Measurements from ENCODE around the gene UQCC2. TPM values are rescaled to one million over a fixed set of nuclear protein-coding genes. Genes with fewer than 3 reads are reported as not detected.

The UQCC2 gene
- 36.4 and 48.7 TPM in 2 replicates for total RNA-seq (2014; rRNA removed)
- 288 TPM for polyA plus RNA-seq (2012)

DNA sequence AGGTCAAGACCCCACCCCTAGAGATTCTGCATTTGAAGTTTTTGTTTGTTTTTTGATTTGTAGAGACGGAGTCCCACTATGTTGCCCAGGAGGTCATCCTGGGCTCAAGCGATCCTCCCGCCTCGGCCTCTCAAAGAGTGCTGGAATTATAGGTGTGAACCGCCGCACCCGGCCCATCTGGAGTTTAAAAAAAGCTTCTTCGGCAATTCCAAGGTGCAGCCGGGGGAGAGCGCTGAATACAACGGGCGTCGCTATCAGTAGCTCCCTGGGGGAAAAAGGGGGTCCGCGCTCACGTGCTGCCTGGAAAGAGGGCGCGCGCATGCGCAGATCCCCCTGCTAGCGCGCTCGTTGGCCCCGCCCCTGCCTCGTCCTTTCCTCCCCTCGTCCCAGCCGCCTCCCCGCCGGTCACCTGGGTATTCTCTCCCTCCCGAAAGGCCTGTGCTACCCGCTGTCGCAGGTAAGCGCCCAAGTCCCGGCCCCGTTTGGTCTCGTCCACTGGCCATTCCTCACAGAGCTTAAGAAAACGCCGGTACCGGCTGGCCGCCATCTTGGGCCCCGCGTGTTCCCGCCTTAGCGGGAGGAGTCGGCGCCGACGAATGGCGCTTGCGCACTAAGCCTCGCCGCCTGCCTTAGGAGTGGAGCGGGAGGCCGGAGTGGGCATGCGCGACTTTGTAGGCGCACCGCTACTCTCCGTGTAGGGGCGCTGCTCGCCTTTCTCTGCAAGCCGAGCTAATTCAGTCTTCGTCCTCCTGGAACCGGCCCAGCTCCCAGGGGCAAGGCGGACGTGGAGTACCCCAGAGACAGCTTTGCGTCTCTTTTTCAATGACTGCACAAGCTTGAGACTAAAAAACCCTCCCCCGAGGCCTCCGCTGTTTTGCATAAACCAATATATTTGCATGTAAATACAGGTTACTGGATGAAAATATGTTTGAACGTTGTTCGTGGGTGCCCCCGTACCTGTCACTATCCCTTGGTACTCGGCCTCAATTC, at the start of gene UQCC2:
UQCC2 (minus strand) TSS at position 561 of the 990 bp plus-strand sequence; CDS start at position 547, 14 bp downstream.
- peak; percentile 93 for DNase-seq (ENCODE audit: low read depth)

DNA sequence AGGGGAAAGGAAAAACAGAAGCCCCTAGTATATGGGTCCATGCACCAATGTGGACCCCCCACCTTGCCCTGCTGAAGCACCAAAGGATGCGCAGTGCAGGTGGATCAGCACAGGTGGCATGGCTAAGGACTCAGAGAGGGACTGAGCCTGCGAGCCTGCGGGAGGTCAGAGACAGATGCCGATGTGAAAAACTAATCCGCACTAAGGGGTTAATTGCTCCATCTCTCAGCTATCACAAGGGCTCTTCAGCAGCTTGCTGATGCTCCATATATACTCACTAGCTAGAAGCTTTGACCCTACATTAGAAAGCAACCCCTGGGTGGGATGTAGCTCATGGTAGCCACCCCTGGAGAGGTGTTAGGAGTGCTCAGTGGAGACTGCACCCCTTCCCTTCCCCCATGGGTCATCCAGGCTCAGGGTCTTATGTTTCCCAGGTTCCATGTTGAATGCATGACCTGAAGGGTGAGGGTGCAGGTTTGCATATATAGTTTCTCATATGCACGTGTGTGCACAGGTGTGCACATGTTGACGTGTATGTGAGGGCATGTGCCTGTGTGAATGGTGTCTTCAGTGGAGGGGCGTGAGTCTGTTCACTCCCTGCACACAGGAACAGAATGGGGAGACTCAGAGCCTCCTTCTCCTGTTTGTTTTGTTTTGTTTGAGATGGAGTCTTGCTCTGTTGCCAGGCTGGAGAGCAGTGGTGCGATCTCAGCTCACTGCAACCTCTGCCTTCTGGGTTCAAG, 48.6 kb upstream of the UQCC2 start:
- DNase-seq (ENCODE audit: low read depth) = no peak

DNA sequence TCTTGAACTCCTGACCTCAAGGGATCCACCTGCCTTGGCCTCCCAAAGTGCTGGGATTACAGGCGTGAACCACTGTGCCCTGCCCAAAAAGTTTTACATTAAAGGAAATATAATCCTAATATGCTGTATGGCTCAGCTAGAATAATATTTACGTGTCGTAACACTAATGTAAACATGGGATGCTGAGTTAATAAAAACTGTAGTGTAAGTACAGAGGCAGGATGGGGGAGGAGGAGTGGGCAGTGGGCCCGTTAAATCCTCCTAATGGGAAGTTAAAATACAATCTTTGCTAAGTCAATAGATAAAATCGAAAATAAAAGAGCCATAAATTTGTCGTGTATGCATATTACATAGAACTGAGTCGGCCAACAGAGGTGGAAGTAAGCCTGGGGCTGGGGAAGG, 47.3 kb upstream of the UQCC2 start:
- no peak for DNase-seq (ENCODE audit: low read depth)

DNA sequence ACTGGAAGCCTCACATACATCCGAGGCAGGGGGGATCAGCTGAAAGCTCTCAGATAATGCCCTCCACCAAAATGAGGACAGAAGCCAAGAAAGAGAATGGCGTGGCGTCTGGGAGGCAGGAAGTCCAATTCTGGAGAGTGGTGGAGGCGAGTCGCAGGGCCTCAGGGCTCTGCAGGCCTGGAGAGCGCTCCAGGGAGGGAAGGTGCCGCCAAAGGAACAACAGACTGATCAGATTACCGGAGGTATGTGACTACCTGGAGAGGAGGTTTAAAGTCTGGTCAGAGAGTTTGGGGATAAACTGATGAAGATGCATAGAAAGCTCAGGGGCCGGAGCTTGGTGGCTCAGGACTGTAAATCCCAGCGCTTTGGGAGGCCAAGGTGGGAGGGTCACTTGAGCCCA, 46.4 kb upstream of the UQCC2 start:
- DNase-seq (ENCODE audit: low read depth) = no peak

DNA sequence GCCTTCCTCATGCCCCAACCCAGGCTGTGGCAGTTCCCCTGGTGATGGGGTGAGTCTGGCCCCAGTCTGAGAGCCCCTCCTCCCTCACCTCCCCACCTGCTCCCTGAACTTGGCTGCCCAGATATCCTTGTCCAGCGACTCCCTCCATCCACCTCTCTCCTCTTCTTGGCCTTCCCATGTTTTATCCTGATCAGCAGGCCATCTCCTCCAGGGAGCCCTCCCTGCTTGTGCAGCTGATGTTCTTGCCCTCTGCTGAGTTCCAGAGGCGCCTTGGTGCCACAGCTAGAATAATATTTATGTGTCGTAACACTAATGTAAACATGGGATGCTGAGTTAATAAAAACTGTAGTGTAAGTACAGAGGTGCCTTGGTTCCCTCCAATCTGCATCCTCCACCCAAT, 45.6 kb upstream of the UQCC2 start:
- DNase-seq (ENCODE audit: low read depth) = no peak

DNA sequence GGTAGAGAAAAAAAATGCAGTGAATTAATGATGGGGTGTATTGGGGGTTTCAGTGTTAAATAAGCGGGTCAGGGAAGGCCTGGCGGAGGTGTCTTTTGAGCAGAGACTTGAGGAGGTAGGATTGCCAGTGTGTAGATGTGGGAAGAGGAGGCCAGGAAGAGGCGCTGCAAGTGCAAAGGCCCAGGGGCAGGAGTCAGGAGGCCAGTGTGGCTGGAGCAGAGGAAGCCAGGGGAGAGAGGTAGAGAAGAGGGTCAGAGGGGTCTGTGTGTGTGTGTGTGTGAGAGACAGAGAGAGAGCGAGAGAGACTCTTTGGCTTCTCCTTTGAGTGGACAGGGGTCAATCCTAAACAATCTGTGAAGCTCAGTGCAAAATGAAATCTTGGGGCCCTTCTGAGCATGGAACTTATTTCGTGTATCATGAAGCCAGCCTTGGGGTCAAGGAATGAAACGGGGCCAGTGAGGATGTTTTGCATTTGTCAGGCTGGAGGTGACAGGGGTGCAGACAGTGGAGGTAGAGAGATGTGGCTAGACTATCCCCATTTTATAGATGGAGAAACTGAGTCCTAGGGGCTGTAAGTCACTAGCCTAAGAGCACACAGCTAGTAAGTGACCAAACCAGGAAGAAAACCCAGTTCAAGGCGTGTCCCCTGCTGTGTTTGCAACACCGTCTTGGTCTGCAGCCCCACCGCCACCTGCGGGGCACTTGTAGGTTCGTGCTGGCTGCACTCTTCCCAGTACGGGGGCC, 44.9 kb upstream of the UQCC2 start:
- DNase-seq (ENCODE audit: low read depth) = no peak

DNA sequence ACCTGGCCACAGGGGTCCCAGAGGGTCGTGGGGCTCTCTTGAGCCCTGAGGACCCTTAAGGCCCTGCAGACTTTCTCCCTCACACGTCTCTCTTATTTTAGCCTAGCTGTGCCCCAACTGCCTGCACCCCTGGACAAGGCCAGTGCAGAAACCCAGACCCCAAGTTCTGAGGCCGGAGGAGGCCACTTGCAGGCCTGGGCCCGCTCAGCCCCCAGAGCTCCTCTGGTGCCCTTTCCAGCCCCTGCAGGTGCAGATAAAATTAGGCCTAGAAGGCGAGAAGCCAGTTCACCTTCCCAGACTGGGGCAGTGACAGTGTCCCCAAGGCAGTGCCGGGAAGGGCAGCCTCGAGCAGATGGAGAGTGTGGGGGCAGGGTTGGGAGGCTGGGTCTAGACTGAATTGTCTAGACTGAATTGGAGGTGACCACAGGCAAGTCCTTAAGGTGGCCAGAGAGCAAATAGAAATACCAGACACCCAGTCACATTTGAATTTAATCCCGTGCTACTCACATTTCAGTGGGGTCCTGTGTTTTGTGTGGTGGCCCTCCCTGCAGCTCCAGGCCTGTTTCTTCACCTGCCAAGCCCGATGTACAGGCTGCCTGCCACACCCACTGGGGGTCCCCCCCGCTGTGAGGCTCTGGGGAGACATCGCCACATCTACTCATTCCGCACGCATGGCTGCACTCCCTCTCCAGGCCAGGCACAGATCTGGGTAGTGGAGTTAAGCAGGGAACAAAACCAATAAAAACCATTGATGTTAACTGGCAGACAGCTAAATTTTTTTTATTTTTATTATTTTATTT, 43.8 kb upstream of the UQCC2 start:
- no peak for DNase-seq (ENCODE audit: low read depth)

DNA sequence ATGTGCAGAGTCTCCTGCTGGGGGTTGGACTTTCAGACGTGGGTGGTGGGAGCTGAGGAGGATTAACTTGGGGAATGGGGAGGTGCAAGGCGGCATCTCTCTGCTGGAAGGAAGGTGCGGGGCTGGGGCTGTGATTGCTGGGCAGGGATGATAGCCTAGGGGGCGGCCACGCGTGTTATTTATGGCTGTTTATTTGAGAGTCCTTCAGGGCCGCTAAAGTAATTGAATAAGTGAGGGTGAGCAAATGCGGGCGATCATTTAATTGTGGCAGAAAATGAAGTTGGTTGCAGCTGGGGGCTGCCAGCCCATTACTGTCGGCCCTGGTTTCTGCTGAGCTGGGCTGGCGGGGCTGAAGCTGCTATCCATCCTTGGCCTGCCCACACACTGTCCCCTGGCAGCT, 42.7 kb upstream of the UQCC2 start:
- no peak for DNase-seq (ENCODE audit: low read depth)

DNA sequence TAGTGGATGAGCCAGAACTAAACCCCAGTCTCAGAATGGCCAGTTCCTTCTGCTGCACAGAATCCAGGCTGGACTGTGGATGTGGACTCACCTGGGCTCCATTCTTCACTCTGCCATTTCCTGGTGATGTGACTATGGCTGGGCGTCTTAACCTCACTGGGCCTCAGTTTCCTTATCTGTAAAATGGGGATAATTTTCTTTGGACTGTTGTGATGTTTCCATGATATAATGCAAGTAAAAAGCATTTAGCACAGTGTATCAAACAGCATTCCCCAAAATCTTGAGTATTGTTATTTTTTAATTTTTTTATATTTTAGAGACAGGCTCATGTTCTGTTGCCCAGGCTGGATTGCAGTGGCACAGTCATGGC, 41.1 kb upstream of the UQCC2 start:
- no peak for DNase-seq (ENCODE audit: low read depth)

DNA sequence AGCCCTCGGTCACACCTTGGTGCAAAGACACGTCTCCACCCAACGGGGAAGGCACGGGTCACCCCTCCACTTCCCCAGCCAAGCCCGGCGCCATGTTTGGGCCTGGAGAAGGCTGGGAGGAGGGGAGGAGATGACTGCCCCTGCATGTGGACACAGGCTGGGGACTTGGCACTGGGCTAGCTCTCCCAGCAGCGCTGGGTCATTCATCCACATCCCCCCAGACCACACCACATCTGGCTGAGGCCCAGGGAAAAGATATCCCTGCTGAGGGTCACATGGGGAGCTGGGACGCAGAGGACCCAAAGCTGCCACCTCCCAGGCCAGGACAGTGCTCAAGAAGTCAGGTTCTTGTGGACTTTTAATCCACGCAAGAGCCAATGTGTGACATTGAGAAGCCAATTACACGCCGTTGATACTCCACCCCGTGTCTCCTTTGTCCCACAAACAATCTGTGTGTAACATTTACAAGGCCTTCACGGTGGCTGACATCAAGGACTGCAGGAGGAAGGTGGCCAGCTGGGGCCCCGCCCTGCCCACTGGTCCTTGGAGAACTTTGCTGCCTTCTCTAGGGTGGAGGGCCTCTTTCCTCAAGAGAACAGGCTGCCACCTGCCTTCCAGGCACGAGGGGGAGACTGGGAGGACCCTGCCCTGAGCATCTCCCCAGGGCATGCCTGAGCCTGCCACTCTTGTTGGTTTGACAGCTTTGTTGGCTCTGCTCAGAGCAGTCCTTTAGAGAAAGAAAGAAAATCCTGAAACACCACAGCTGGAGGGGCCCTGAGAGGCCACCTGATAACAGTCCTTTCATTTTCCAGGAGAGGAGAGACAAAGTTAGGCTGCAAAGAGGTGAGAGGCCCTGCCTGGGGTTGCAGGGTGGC, 40.5 kb upstream of the UQCC2 start:
- no peak for DNase-seq (ENCODE audit: low read depth)

DNA sequence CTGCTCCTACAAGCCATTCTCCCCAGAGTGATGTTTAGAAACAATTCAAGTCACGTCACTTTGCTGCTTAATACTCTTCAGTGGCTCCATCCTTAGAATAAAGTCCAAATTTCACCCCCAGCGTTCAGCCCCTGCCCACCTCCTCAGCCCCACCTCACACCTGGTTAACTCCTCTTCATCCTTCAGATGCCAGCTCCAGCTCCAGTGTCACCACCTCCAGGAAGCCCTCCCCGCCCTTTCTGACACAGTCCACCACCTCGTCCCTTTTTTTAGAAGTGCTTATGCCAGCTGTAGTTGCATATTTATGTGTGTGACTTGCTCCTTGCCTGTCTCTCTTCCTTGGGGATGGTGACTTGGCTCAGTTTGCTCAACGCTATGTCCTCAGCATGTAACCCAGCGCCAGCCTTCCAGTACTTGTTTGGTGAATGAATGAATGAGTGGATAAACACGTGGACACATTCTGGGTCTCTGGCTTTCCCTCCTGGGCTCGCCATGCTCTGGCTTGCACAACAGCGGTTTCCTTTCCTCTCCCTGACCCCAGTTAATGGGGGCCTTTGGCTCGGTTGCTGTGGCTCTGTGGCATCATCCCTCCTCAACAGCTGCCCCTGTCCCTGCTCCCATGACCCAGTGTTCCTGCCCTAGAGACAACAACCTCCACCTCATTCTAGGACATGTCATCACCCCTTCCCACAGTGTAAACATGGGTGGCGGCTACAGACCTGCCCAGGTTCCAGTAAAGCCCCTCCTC, 38.9 kb upstream of the UQCC2 start:
- peak; percentile 94 for DNase-seq (ENCODE audit: low read depth)

DNA sequence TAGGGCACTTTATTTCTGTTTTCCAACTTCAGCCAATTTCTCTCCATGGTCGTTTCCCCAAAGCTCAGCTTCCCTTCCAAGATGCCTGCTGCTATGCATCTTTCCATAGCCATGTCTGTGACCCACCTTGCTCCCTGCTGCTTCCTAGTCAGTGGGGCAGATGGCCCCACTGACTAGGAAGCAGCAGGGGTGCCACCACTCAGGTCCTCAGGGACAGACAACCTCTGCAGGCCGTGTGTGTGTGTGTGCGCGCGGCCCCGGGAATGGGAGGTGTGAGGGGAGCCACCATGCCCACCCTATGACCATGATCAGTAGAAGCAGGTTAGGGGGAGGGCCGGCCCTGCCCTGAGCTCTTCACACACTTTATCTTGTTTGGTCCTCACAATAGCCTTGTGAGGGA, 37.9 kb upstream of the UQCC2 start:
- no peak for DNase-seq (ENCODE audit: low read depth)

DNA sequence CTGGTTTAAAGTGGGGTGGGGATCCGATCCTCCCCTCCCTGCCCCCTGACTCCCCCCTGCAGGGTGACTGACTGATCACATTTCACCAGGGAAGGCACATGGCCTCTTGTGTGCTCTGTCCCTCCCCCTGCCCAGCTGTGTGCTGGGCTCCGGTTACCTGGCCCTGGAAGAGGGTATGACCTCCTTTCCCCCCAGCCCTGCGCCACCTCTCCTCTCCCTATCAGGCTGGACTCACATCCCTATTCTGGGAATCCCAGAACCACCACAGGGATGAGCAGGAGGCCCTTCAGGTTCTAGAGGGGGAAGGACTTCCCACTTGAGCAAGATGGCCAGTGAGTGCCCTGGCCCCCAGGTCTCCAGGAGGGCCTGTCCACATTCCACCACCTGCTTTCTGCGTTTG, 37.3 kb upstream of the UQCC2 start:
- no peak for DNase-seq (ENCODE audit: low read depth)

DNA sequence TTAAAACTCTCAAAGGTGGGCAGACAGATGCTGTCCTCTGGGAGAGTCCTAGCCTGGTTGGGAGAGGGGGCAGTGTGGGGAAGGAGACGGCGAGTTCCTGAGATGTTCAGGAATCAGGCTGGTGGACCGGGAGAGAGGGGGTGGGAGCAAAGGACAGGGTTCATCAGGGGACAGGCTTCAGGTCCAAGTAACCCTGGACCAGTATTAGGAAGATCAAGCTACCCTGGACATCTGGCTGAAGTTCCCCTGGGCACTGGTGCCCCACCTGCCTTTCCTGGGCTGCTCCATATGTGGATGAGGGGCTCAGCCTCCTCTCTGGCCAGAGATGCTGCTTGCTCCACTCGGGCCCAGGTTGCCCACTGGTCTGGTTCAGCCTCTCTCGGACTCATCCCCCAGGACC, 36.3 kb upstream of the UQCC2 start:
- DNase-seq (ENCODE audit: low read depth) = no peak

DNA sequence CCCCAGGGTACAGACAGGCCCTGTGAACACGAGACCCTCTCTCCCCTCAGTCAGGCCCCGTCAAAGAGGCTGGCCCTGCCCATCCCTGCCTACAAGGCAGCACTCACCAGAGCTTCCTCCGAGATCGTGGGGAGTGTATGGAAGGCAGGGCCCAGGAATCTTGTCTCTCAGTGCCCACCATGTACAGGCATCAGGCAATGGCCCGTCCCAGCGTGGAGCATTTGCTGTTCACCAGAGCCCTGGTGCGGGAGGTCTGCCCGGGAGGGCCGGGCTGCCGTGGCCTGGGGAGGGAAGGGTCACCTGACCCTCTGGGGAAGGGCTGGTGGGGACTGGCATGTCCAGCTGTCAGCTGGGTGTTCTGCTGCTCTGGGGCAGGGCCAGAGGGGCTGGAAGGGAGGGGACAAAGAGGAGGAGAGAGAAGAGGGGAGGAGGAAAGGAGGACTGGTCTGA, 35.2 kb upstream of the UQCC2 start, which contains the start of gene IP6K3:
IP6K3 (minus strand) TSS at position 255 of the 450 bp plus-strand sequence. CDS start 11,429 bp downstream, outside the sequence.
- peak; percentile 93 for DNase-seq (ENCODE audit: low read depth)

DNA sequence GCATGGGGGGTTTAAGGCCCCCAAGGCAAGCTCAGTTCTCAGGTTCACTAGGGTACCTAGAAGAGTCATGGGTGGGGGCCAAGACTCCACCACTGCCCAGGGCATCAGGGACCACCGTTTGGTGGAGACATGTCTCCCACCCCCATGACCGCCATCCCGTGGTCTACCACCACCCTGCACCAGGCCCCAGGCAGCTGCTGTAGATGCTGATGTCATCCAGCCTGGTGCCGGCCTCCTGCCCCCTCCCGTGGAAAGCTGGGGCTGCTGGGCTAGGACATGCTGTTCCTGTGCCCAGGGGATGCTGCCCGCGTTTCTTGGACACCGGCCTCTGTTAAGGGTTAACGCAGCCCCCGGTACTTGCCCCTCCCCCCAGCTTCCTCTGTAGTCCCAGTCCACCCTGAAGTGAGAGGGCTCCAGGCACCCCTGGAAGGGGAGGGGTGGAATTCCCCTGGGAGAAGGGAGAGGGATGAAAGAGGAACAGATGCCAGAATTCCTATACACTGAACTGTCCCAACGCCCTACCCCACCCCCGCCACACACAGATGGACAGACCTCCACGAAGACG, 34.6 kb upstream of the UQCC2 start:
- DNase-seq (ENCODE audit: low read depth) = peak; percentile 94

DNA sequence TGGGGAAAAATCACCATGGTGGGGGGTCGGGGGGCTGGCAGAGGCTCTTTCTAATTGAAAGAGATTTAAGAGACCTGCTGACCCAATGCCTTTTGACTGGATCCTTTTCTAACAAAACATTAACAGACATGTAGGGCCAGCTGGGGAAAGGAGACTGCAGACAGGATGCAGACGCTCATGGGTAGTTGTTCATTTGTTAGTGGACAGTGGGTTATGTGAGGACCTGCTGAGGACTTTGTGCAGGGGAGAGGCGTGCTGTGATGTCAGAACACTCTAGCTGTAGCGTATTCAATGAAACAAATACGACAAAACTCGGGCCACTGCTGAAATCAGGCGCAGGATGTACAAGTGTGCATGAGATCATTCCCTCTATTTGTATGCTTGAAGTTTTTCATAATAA, 34.0 kb upstream of the UQCC2 start:
- peak; percentile 57 for DNase-seq (ENCODE audit: low read depth)

DNA sequence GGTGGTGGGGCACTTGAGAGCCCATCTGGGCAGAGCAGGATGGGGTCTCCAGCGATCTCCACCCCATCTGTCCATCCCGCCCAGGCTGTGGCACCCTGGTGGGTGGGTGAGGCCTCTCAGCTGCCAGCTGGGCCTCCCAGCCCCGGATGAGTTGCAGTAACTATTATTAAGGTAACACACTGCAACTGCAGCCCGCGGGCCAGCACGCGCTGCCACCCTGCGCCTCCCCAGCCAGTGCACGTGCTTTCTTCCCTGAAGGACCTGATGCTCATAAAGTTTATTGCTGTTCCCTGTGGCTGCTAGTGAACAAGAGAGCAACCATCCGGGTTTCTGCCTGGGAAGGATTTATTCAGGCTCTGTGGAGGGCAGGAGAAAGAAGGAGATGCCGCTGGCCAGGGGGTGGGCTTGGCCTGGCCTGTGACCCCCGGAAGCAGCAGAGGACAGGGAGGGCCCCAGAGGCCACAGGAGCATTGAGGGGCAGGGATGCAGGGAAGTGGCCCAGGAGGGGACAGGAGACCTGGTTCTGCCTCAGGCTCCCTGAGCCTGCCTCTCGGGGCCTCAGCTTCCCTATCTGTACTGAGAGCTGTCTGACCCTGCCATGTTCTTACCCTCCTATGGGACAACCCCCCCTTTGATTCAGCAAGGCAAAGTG, 33.5 kb upstream of the UQCC2 start:
- peak; percentile 55 for DNase-seq (ENCODE audit: low read depth)

Data from LHCN-M2 (cell line).